ENCODE results near the gene MT1F.
"Not testable (repeated sequence)": the region's sequence is repeated elsewhere in the genome, so short reads cannot be mapped to it uniquely, and the experiment has no call there.

The MT1F gene

GRCh38 chr16:56673921-56674320 is 16.2 kb downstream of the MT1F start:
- peak in 1 of 2 donors; percentile 27 for DNase-seq

GRCh38 chr16:56674570-56674969 is 16.8 kb downstream of the MT1F start:
- DNase-seq, result not testable (repeated sequence)

- no peak for DNase-seq
Observed at GRCh38 chr16:56675685-56676210, 18.0 kb downstream of the MT1F start.

GRCh38 chr16:56677474-56677873 is 19.7 kb downstream of the MT1F start:
- DNase-seq, result no peak

GRCh38 chr16:56679078-56679730 is 21.4 kb downstream of the MT1F start:
- DNase-seq, result no peak

- no peak for DNase-seq
Observed at GRCh38 chr16:56679818-56680217, 22.1 kb downstream of the MT1F start.

- DNase-seq, result peak; percentile 50 to 62
Observed at GRCh38 chr16:56681939-56682702, 24.4 kb downstream of the MT1F start, which contains the start of gene MT1X. Gene MT1X, plus strand, starts transcription at chr16:56682470. Its CDS starts 71 bp downstream, at chr16:56682541.

- no peak for DNase-seq
Observed at GRCh38 chr16:56682703-56683397, 25.1 kb downstream of the MT1F start.

GRCh38 chr16:56683424-56684172 is 25.8 kb downstream of the MT1F start:
- DNase-seq, result no peak

GRCh38 chr16:56684256-56684925 is 26.6 kb downstream of the MT1F start:
- no peak for DNase-seq

- no peak for DNase-seq
Observed at GRCh38 chr16:56684926-56685590, 27.3 kb downstream of the MT1F start.

GRCh38 chr16:56686758-56687157 is 29.0 kb downstream of the MT1F start:
- no peak for DNase-seq

GRCh38 chr16:56688762-56689161 is 31.0 kb downstream of the MT1F start:
- no peak for DNase-seq

GRCh38 chr16:56689171-56689570 is 31.4 kb downstream of the MT1F start:
- no peak for DNase-seq

GRCh38 chr16:56690420-56691122 is 32.8 kb downstream of the MT1F start:
- no peak for DNase-seq

- no peak for DNase-seq
Observed at GRCh38 chr16:56691885-56692284, 34.1 kb downstream of the MT1F start.

GRCh38 chr16:56695246-56695645 is 37.5 kb downstream of the MT1F start:
- DNase-seq, result no peak

- DNase-seq, result no peak
Observed at GRCh38 chr16:56697456-56698155, 39.8 kb downstream of the MT1F start.

- no peak for DNase-seq
Observed at GRCh38 chr16:56700195-56700594, 42.4 kb downstream of the MT1F start.

- no peak for DNase-seq
Observed at GRCh38 chr16:56700631-56701030, 42.9 kb downstream of the MT1F start.

Measured in bone marrow (tissue), 2 donors.